Skin epidermis (tissue), 12 donors: Measurements from ENCODE around the gene RSPH9.
A peak's percentile ranks its signal among the peaks of the same experiment; 100 is the strongest.
"Not testable (repeated sequence)": the region's sequence is repeated elsewhere in the genome, so short reads cannot be mapped to it uniquely, and the experiment has no call there.

Experiments used
- H3K27ac ChIP-seq, 21 experiments: fragments of 200-600 bp; sonication (generic) in 11 of 21; one replicate each; pipeline ENCODE4 v1.5.0; 2020; ENCODE audit warnings: mild to moderate bottlenecking in 3 of 21, inconsistent platforms in 2 of 21, moderate library complexity in 2 of 21
- H3K4me3 ChIP-seq, 7 experiments: fragments of 200-600 bp; sonication (generic) in 2 of 7; one replicate each; pipeline ENCODE4 v1.5.0; 2020; ENCODE audit warnings: inconsistent platforms in 2 of 7, mild to moderate bottlenecking in 2 of 7, moderate library complexity in 1 of 7

The RSPH9 gene

DNA sequence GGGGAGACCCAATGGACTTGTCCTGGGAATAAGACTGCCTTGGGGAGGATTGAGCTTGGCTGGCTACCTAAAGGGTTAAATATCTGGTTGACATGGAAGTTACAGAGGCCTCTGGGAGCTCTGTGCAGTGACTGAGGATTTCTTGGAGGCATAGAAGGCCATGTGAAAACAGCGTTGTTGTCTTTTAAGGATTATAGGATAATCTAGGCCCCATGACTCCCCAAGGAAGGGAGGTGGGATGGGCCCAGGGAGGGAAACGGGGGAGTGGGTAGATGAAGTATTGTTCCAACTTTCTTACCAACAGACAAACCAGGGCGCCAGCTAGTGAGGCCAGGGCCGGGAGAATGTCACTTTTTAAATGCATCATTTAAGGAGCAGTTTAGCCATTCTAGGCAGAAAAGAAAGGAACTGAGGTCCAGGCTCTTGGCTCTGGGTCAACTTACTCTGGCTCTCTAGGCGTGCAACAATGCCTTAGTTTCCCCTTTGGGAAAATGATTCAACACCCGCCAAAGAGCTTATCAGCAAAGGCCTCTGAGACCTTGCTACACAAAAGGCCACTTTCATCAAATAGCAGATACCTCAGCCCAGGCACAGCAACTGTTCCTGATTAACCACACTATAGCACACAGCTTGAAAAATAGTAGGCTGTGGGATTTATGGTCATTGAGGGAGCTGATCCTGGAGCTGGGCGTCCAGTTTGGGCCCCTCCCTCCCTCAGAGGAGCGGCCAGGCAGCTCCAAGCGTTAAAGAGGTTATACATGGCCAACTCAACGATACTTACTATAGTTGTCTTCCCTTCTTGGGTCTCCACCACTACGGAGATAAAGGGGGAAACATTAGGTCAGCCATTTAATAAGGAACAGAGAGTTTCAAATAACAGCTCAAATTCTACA, 35.7 kb downstream of the RSPH9 start:
- H3K27ac ChIP-seq = no peak overlapping the region
- H3K4me3 ChIP-seq = no peak overlapping the region

DNA sequence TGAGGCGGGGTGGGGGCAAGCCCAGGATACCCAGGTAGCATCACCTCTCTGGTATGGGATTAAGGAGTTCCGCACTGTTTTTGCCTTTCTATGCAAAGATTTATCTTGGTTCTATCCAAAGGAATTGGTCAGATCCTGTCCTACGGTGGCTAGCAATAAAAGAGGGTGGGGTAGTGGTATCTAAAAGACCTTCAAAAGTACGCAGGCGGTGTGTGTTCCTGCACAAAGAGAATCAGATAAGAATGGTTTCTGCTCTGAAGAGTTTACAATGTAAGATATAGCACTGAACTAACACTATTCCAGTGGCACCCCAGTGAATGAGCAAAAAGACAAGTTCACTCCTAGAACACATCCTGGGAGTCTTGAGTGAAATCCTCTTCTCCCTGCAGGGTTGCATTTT, 36.5 kb downstream of the RSPH9 start:
- H3K27ac ChIP-seq = no peak overlapping the region

DNA sequence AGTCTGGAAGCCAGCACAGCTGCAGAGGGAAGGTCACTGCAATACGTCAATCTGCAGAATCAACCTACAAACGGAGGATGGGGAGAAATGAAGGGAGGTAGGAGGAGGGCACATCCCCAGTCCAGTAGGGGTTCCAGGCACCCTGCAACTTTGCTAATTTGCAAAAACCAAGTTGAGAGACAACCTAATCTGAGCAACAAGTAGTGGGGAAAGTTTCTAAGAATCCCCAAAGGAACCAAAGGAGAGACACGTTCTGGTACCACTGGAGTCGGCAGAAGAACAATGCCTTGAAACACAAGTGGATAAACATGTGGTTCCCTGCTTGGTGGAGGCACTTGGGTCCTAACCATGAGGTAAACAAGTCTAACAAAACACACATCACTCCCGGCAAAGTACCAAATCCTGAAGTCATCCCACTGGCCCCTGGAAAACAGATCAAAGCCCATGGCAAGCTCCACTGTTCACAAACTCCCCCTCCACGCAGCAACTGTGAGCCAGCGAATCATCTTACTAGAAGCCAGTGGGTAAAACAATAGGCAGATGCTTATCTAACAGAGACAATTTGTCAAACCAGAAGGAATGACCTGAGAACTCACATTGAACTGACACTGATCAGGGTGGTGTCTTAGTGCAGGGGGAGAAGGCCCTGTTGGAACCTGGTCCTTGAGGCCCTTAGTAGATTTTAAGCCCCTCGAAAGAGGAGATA, 38.0 kb downstream of the RSPH9 start:
- no peak overlapping the region for H3K27ac ChIP-seq
- H3K4me3 ChIP-seq = no peak overlapping the region

More for the DNA sequence above, 36.5 kb downstream of the RSPH9 start:
- H3K4me3 ChIP-seq = no peak overlapping the region

DNA sequence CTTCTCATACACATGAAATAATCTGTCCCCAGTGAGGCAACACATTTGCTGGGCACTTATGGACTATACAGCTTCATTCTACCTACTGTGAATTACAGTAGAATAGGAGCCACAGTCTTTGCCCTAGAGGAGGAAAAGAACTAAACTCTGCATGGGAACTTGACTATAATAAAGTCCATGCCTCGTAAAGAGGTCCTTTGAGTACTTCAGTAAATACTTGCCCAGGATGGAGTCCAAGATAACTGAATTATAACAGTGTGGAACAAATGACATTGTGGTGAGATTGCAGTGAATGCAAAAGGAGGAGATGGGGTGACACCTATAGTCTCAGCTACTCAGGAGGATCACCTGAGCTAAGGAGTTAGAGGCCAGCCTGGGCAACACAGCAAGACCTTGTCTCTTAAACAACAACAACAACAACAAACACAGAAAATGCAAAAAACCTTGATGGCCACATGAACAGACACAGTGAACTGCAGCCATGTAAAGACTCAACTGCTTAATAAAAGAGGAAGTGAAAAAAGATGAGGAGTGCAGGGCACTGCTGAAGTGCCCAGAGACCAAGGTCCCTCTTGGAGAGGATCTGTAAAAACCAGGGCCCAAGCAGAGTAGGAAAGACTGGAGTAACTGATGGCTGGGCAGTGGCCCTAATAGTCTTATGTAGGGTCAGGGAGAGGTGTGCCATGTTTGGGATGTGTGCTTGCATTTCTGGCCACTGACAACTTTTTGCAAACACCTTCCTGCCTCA, 39.0 kb downstream of the RSPH9 start:
- Histone ChIP-seq H3K27ac (no peak overlapping the region), H3K4me3 (no peak overlapping the region)

DNA sequence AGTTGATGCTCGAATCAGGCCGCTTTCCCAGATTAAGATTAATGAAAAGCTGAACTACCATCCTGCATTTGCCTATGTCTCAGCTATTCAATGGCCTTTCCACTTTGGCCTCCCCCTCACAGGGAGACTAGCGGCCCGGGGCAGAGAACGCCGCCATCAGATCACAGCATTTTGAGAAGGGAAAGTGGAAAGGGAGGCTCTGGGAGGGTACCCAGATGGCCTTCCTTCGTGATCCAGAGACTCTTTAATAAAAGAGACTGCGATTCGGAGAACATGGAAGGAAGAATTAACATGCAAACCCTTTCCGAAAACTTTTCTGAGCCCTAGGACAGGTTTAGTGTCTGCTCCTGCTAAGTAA, 42.2 kb downstream of the RSPH9 start:
- peak overlapping the region; percentile 62 to 92 (median 87) for H3K4me3 ChIP-seq
- H3K27ac ChIP-seq = peak overlapping the region in 20 of 21 experiments; percentile 44 to 87 (median 80)

DNA sequence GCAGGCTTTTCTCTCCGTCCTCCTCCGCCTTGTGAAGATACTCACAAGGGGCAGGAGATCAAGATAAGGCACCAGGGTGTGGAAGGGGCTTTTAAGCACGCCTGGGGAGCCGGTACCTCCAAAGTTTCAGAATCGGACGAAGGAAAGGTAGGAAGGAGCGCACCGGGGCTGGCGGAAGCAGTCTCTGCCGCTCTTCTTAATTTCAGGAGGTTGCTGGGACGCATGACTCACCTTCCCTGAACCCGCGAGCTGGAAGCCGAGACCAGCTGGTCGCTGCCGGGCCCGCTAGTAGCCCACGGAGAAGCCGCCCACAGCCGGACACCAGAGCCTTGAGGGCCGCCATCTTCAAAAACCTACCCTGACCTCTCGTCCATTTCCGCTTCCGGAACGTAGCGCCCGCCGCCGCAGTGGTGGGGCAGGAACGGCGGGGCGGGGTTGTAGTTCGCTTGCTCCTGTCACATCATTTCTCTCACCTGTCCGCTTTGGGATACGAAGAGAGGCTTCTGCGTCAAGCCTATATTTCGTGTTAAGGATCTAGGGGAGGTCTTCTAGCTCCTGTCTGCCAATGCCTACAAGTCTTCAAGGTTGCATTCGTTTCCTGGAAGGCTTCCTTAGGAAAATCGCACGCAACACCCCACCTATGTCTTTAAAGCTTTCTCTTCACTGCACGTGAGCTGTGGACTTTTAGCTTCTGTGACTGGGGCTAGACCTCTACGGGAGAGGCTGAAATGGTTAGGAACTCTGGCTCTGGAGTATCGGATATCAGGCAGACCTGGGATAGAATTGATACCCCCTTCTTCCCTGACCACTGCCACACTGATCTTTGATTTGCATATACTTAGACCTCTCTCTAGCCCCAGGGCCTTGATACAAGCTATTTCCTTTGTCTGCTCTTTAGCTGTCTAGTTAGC, 42.9 kb downstream of the RSPH9 start, which contains the start of gene MRPS18A:
MRPS18A (minus strand) TSS at position 355 of the 911 bp plus-strand sequence; CDS start at position 343, 12 bp downstream.
- H3K4me3 ChIP-seq = peak within 1 kb of the TSS; percentile 62 to 92 (median 87)

DNA sequence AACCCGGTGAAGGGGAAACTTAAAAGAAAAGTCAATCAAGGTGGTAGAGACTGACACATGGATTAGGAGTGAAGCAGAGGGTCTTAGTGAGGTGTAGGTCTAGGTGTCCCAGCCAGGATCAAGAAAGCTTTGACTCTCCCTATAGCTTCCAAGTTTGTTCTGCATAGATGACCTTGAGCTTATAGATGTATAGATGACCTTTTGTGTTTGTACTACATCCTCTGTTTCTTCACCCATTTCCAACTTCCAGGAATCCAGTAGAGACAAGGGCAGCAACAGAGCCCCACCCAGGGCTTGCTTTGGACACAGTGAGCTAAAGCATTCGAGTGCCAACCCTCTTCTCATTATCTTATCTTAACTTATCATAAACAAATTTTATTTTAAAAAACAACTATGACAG, 44.6 kb downstream of the RSPH9 start:
- Histone ChIP-seq H3K4me3 (no peak overlapping the region), H3K27ac (no peak overlapping the region)

More for the DNA sequence above, 42.9 kb downstream of the RSPH9 start, which contains the start of gene MRPS18A:
- H3K27ac ChIP-seq = peak within 1 kb of the TSS in 20 of 21 experiments; percentile 44 to 87 (median 80)

DNA sequence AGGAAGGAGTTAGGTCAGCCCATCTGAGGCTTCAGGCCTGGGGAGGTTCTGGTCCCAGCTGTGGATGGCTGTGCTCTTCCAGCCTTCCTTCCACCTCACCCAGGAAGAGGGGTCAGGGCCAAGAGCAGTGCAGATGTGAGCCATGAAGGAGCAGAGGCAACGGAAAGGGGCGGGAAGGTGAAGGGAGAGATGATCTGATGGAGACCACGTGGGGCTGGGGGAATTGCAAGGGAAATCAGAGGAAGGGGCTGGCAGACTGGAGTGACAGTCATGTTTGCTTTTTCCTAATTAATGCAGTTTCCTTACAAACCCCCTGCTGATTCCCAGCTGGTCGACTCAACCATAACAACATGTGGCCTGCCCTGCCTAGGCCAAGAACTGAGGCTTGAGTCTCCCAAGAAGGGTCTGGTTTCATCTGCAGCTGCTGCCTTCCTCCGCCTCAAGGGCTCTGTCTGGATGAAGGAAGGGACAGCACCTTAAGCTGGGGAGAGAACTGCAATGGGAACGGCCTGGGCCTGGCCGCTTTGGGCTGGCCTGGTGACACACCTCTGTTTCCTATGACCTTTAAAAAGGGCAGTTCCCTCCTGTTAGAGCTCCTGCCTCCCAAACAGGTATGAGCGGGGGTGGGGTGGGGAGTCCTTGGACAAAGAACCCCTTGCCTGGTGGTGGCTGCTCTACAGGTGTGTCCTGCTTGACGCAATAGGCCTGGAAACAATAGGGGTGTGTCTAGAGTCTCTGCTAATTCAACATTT, 50.6 kb downstream of the RSPH9 start:
- H3K4me3 ChIP-seq = no peak overlapping the region
- H3K27ac ChIP-seq = peak overlapping the region in 2 of 21 experiments; percentile 10 to 25

DNA sequence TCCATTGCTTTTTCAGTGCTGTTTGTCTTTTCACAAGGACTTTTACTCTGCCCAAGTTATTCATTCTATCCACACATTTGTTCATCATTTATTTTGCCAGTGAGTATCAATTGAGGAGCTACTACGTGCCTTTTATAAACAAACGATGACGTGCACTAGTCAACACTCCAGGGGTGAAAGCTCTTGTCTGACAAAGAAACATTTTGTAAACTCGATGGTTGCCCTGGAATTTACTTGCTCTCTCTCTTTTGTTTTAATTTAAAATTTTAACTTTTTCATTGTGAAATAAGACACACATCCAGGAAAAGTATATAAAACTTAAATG, 51.1 kb downstream of the RSPH9 start:
- Histone ChIP-seq H3K27ac (peak overlapping the region in 1 of 21 experiments; percentile 32), H3K4me3 (no peak overlapping the region)

DNA sequence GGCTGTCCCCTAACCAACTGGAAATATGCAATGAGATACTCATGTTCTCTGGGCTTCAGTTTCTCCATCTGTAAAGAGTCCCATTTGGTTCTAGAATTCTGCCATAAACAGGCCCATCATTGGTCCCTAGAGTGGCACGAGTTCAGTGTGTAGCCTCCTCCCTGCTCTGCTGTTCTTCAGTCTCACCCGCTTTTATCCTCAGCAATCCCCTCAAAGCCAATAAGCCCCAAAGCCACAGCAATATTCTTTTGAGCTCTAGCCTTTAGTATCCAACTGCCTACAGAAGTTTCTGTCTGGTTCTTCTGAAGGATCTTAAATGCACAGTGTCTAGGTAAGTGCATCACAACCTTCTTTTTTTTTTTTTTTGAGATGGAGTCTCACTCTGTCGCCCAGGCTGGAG, 52.6 kb downstream of the RSPH9 start:
- H3K4me3 ChIP-seq = no peak overlapping the region
- H3K27ac ChIP-seq = no peak overlapping the region

DNA sequence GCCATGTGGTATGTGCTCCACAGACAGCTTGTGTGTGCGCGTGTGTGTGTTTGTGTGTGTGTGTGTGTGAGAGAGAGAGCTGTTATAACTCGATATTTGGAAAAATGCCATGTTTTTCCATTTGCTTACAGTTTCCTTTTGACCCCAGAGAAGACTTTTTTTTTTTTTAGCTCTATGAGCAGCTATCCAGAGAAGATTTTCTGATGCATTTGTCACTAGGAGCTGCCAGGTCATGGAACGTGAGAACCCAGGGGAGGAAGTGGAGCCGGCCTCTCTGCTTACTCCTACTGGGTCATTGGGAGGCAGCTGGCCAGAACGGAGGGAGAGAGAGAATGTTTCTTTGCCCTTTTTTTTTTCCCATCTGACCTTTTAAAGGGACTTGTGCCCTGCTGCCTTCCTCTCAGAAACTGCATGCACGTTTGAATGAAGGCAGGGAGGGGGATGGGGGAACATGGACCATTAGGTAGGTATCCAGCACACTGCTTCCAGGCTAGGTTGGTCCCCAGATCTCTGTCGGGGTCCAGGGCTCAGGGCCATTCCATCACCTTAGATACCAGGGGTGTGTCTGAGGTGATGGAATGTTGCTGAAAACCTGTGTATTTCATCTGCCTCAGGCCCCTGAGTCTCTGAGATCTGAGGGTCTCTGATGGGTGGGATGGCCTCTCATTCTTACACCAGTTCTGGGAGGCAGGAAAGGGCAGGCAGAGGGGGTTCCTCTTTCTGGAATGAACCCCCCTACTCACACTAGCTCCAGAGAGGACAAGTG, 53.9 kb downstream of the RSPH9 start:
- peak overlapping the region in 10 of 21 experiments; percentile 0 to 69 (median 42) for H3K27ac ChIP-seq

DNA sequence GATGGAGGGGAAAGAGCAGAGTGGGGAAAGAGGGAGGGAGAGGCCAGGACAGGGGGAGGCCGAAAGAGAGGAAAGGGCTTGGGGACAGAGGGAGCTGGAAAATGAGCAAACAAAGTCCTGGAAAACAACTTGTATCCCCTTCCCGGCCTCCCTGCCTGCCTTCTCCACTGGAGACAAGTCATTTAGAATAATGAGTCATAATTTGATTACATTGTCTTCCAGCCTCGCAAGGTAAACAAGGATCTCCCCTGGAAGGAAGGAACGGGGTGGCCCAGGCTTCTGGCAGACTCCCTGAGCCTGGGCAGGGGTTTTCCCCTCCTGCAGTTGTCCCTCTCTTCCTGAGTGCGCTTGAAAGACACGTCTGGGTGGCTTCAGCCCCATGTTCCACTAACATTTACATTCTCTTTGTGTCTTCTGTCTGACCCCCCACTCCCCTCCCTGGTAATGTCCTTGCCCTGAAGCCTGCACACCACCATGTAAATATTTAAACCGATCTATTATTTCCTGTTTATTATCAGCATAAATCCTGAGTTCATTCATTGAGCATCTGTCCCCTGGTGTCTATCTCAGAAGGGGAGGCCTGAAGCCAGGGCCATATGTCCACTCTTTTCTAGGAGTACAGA, 54.8 kb downstream of the RSPH9 start:
- no peak overlapping the region for H3K4me3 ChIP-seq
- H3K27ac ChIP-seq = peak overlapping the region in 10 of 21 experiments; percentile 0 to 69 (median 32)

More for the DNA sequence above, 53.9 kb downstream of the RSPH9 start:
- no peak overlapping the region for H3K4me3 ChIP-seq

DNA sequence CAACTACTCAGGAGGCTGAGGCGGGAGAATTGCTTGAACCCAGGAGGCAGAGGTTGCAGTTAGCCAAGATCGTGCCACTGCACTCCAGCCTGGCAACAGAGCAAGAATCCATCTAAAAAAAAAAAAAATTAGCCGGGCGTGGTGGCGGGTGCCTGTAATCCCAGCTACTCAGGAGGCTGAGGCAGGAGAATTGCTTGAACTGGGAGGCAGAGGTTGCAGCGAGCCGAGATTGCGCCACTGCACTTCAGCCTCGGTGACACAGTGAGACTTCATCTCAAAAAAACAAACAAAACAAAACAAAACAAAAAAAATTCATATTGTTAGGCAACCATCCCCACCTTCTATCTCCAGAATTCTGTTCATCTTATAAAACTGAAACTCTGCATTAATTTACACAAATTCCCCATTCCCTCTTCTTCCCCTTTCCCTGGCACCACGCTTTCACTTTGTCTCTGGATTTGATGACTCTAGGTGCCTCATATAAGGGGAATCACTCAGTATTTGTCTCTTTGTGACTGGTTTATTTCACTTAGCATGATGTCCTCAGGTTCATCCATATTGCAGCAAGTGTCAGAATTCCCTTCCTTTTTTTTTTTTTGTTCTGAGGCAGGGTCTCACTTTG, 56.2 kb downstream of the RSPH9 start:
- not testable (repeated sequence) for H3K4me3 ChIP-seq, H3K27ac ChIP-seq

DNA sequence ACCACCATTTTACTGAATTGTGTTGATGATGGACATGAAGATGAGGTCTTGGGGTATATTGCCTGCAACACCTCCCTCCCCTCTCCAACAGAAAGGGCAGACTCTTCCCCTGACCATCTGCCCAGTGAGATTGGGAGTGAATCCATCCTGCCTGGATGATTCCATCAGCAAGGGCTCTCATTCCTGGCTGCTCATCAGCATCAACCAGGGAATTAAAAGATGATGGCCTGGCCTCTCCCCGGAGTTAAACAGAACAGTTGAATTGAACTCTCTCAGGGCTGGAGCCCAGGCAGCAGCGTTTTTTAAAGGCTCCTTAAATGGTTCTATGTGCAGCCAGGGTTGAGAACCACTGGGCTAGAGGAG, 57.3 kb downstream of the RSPH9 start:
- peak overlapping the region in 16 of 21 experiments; percentile 21 to 81 (median 60) for H3K27ac ChIP-seq
- no peak overlapping the region for H3K4me3 ChIP-seq

DNA sequence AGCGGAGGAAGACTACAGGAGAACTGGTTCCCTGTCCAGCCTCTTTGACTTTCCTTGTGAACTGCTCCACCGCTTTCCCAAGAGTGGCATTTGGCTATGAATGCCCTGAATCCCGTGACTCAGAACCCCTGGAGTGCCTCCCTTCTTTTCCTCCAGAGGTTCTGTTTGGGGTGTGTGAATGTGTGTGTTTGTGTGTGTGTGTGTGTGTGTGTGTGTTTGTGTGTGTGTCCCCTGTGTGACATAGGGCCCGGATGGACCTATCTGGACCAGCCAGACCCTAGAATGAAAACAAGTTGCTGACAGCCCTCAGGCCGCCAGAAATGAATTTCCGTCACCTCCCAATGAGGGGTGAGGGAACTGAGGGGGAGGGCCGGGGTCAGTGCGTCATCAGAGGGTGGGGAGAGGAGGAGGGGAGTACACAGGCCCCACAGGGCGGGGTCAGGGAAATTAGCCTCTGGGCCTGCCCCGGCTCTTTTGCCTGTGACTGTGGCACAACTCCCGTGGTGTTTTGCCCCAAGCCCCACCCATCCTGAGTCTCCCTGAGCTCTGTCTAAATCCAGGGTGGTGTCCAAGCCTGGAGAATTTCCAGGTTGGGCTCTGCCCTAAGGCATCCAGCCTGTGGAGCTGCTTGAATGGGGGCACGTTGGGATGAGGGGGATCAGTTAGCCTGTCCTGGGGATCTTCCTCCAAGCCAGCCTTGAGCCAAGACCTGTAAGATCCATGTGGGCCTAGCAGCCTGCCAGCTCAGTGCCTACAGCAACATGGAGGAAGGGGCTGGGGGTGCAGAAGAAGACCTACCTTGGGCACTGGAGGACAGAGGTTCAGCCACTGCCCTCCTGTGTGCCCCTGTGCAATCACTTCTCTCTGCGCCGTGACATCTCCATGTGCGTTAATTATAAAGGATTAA, 58.0 kb downstream of the RSPH9 start:
- Histone ChIP-seq H3K27ac (peak overlapping the region in 18 of 21 experiments; percentile 3 to 81 (median 60)), H3K4me3 (no peak overlapping the region)
